Esophagus squamous epithelium (tissue), 4 donors: ENCODE data around the gene FAM53B.

ENCODE experiments used
- CTCF ChIP-seq, 6 experiments: fragments of 450-650 bp in 4 of 6; fragments of 200-600 bp in 2 of 6; sonication (generic) in 2 of 6; IDR thresholded peaks; one replicate each; pipeline ENCODE4 v1.5.1; 2016 to 2019; ENCODE audit warnings: antibody characterized with exemption in 6 of 6, mild to moderate bottlenecking in 4 of 6, moderate library complexity in 4 of 6
- POLR2A ChIP-seq, 4 donors: fragments of 450-650 bp; IDR thresholded peaks; one replicate each; pipeline ENCODE4 v1.6.1; 2017; ENCODE audit warnings: antibody characterized with exemption in 4 of 4, mild to moderate bottlenecking in 4 of 4, moderate library complexity in 3 of 4

GRCh38 chr10:124734311-124735166 is 9.6 kb downstream of the FAM53B start:
- TF ChIP-seq CTCF (IDR thresholded peaks at IDR 0.05): no peak
- no peak for TF ChIP-seq POLR2A (IDR thresholded peaks at IDR 0.05)
